GM19463 (cell line): ENCODE results near the gene SLIT1.

Experiments used
- ATAC-seq: cut with Tn5 transposase; IDR thresholded peaks from one replicate; pipeline ENCODE4 v1.9.1; 2021; ENCODE audit warnings: mild to moderate bottlenecking, moderate library complexity; ENCODE audit not compliant: unreplicated experiment

Gene SLIT1

DNA sequence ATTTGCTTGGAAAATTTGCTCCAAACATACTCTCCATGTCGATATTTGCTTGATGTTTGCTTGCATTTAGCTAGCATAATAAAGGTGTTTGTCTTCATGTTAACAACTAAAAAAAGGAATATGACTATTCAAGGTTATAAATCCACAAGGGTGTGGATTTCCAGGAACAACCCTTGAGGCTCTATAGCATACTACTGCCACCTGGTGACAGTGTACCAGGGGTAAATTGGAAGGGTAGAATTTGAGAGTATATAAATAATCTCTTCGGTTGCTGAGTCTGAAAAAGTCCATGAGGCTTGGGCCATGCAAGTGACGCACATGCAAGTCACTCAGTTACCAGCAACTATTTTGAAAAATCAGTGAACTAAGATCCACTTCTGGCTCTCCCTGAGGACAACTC lies 68.4 kb downstream of the SLIT1 start:
- no peak for ATAC-seq

DNA sequence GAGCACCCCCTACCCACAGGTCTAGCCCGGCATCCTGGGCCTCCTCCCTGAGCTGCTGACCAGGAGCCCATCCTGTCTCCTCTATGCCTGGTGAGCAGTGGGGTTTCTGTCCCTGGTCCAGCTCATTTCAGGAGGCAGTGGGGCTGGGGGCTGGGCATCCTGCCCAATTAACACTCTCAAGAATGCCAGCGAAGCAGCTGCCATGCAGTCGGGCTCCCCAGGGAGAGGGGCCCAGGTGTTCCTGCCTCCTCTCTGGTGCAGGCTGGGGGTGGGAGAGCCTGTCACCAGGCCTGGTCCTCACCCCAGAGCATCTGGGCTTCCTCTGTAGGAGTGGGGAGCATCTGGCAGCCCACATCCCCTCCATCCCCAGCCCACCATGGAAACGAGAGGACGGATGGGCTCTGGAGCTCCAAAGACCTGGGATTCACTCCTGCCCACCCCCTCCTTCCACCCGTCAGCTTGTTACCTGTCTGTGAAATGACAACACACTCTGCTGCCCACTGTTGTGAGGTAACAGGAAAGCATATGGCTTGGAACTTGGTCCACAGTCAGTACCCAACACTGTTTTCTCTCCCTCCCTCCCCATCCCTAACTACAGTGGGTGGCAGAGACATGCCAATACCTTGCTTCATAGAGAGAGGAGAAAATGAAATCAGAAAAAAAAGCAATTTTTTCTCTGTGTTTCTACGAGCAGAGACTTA lies 69.1 kb downstream of the SLIT1 start:
- ATAC-seq = no peak

DNA sequence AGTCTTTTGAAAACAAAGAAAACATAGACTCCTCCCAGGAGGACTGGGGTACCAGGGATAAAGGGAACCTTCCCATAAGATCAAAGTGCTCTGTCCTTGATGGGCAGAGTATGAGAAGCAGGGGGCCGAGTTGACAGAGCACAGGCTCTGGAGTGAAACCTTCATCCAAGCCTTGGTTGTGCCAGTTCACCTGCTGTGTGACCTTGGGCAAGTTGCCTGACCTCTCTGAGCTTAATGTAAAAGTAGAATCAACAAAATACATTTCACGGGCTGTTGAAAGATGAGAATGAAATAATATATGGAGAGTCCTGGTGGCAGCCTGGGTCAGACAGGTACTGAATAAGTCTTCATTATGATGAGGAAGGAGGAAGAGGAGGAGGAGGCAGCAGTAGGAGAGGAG lies 69.9 kb downstream of the SLIT1 start:
- ATAC-seq = no peak

DNA sequence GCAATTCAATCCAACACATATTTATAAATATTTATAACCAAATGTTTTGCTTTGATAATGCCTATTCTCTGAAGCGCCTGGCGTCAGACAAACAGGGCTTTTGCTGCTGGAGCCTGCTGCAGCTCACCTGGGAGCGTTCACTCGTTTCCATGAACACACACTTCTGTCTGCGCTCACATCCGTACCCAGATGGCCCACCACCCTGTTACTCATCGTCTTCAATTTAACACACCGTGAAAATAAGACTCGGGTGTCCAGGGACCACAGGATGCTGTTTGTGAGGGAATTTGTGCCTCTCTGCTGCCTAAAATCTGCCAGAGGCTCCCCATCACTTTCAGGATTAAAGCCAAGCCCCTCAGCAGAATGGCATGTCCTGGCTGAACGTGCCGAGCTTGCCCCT lies 74.1 kb downstream of the SLIT1 start:
- ATAC-seq = no peak

DNA sequence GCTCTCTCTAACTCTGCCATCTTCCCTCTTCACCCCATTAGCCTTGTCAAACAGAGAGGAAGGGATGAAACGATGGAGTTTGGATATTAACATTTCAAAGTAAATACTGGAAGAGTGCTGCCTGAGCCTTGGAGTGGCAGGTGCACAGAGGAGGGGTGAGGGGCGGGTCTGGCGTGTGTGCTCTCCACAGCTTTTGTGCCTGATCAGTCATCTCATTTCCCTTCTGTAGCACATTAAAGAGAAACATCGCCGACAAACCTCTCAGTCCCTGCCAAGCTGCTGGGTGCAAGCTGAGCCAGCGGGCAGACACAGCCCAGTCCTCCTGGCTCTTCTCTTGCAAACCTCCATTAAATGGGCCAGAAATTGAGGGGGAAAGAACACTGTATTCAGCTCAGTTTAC lies 76.2 kb downstream of the SLIT1 start:
- ATAC-seq = no peak

DNA sequence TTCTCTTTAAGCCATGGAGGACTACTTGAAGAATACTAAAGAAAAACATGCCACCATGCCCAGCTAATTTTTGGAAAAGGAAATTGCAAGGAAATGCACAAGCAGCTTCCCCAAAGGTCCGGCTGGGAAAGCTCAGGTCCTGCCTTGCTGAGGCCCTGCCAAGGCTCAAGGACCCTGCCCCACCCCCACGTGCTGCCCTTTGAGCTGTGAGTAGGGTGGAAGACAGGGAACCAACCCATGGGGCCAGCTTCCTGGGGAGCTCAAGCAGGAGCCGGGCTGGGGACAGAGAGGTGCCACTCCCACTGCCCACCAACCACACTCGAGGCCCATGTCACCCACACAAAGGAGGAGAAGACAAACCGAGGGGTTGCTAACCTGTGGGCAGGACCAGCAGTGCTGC lies 78.2 kb downstream of the SLIT1 start:
- ATAC-seq = no peak

DNA sequence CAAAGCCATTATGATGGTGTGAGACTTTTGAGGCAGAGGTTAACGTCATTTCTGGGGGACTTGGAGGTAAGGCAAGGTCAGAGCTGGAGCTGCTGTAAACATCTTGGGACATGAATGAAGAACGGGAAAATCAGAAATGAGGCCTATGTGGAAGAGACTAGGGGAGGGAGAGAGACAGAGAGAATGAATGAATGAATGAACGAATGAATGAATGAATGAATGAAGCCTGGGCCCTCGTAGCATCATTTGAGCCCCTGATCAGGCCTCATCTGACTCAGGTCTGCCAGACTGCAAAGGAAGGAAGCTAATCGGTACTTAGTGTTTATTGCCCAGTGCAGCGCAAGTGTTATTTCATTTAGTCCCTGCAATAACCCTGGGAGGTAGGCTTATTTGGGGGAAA lies 79.6 kb downstream of the SLIT1 start:
- no peak for ATAC-seq

DNA sequence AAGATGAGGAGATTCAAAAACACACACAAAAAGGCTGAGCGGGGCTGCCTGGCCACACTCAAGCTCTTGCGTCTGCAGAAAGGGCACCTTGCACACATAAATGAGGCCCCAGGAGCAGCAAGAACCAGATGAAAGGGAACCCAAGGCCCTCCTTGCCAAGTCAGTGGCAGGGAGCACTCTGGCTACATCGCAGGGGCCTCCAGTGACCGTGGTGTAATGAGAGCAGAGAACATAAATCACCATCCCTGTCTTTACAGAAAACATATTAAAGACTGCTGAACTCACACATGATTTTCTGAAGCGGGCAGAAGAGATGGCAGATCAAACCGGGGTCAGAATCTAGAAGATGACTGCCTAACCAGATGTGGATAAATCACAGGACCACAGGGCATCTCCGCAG lies 80.5 kb downstream of the SLIT1 start:
- ATAC-seq = no peak

DNA sequence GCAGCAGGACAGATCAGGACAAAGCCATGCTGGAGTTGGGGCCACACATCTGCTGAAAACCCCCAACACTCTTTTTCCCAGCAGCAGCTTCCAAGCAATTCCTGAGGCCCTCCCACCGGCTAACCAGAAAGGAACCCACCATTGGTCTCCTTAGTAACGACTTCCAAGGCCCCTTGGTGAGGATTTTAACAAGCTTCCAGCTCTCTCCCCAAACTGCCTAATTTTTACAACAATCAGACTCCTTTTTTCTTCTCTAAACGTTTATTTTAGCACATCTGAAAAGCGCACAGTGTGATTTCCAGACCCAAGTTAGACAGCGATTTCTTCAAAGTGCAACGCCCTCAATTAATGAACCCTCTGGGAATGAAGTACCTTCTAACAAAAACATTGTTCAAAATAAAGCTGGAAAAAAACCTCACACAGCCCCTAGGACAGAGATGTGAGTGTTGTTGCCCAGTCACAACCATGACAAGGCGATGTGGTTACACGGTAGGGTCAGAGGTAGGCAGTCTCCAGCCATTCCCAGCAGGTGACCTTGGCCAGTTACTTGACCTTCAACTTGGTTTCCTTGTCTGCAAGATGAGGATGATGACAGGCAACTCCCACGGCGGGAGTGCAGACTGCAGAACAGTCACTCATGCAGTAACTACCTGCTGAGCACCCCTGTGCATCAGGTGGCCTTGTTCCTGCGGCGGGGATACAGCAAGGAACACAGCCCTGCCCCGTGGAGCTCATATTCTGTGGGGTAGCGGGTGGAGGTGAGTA lies 82.3 kb downstream of the SLIT1 start:
- no peak for ATAC-seq

DNA sequence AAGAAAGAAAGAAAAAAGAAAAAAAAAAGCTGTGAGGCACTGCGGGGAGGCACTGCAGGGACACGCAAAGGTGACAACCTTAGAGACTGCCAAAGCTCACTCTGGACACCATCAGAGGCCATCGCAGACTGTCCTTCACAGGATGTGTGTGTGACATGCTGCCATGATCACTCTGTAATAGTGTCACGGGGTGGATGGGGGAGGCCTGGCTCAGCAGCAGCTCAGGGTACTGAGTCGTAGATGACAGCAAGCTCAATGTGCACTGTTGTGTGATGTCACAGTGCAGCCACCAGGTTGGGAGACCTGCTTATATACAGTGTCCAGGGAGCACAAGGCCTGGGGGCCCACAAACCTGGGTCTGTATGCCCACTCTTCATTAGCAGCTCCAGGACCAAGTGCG lies 83.3 kb downstream of the SLIT1 start:
- no peak for ATAC-seq

DNA sequence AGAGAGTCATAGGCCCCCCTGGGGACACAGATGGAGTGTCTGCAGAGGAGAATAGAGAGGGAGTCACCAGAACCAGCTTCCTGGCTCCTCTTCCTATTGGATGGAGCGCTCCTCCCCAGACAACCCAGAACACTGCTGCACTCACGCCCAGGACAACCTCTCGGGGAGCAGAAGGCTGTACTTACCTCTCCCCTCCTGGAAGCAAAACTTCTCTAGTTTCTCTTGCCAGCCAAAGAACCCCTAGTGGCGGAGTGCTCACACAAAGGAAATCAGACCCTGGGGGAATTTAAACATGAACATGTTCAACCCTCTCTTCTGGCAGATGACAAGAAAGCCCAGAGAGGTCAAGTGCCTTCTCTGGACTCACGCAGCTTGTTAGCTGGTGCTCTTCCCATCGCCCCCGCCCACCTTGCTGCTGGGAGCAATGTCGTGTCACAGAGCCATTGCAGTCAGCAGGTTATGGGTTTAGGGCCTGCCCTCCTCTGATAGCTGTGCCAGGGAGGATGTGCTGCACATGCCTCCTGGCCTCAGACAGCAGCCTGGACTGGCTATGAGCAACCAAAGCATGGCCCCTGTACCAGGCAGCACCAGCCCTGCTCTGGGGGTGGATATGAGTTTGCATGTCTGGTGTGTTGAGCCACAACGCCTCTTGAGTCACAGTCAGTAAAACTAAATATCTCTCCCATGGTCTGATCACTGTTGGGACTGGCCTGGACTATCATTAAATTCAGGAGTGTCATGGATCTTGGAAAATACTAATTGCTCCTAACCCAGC lies 84.4 kb downstream of the SLIT1 start:
- no peak for ATAC-seq

DNA sequence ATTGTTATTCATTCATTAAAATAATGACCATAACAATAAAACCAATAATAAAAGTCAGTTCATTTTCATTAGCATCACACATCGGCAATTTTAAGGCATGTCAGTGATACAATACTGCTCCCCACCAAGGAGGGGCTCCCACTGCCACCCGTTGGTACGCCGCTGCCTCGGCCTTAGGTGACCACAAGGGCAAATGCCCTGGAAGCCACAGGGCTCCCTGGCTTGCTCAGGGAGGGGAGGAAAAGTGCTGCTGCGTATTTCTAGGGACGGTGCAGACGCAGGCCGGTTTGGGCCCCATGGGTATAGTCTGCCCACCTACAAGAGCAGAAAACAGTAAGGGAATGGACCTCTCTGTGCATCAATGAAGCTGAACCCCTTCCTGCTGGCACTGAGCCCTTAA lies 85.1 kb downstream of the SLIT1 start:
- ATAC-seq = no peak

DNA sequence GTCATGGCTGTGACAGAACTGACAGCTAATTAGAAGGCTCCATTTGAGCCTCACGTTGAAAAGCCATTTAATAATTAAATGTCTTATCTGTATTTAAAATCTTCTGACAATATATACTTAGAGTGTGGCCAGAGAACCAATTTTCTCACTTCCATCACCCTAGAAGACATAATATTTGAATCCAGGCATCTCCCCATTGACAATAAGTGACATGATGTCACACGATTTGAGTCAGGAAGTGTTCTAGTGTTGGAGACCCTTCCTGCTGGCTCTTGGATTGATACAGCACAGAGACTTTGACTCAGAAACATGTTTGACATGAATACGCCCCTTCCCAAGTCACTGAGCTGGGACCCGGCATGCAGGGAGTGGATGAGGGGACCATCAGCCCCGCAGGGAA lies 85.9 kb downstream of the SLIT1 start:
- ATAC-seq = no peak

DNA sequence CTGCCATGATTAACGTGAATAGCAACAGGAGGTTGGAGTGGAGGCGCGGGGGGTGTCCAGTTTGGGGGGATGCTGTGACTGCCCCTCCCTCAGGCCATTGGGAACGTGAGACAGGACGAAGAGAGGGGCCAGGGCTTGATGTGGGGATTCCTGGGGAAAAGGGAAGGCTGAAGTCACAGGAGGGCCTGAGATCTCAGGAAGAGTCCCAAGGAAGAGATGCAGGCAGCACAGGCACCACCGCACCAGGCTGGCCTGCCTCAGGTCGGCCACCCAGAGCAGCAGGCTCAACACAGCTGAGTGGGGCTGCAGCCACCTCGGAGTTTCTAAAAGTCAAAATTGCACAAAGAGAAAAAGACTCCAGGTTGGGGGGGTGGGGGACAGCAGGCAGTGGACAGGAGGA lies 86.7 kb downstream of the SLIT1 start:
- no peak for ATAC-seq

DNA sequence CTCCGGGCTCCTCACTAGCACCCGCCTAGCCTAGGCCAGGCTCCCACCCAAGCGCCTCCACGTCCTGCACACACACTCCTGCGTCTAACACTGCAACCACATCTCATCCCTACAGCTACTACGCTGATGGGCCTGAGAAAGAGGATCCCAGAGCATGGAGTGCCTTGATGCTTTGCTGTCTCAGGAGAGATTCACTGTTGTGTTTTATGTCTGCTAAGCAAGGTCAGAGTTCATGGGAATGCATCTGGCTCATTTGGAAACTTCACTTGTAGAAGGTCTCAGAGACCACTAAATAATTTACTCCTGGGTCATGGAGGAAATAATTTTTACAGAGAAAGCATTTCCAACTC lies 88.7 kb downstream of the SLIT1 start:
- no peak for ATAC-seq

DNA sequence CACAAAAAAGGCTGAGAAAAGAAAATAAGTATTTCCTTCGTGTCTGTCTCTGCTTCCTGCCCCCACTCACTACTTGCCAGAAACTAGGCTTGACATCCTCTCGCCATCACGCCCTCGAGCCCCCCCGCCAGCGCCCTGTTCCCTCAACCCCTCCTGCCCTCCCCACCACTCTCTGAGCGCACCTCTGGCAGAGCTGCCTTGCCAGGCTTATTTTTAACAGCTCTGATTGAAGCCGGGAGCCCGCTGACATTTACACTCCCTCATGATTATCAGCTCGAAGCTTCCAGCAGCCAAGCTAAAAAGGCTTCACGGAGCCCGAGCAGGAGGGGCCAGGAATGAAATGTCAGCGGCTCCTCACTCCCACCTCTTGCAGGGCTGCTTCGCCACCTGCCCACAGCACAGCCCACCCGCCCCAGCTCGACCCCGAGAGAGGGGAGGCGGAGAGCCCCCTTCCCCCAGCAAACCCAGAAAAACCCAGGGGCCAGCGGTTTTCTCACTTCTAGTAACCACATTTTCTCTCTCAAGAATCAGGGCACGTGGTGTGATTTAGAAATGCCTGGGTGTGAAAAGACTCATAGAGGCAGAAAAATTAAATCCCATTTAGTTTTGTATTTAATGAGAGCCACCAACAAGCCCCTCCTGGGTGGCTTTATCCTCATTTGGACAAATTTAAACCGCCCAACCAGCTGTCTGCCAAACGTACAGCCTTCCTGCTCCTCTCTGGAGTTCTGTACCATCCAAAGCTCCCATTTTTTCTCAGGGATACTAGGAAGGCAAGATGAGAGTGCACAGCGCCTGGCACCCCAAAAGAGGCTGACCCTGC lies 89.3 kb downstream of the SLIT1 start:
- ATAC-seq = no peak

DNA sequence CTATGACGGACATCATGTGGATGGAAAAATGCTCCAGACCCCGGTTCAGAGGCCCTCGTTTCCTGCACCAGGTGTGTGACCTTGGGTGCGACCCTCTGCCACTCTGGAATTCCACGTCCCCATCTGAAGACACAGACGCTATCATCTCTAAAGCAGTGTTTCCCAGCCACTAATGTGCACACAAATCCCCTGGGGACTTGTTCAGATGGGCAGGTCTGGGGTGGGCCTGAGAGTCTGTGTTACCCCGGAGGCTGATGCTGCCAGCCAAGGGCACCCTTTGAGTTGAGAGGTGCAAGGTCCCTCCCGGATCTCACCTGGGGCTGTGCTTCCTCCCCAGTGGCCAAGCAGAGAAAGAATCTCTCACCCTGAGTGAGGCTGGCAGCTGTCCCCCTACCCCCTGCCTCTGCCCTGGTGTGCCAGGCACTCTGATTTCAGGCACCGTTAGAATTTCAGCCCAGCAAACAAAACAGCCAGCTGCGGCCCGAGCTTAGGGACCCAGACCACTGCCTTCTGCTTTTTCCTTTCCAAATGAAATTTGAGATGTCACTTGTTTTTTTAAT lies 90.0 kb downstream of the SLIT1 start:
- ATAC-seq = no peak

DNA sequence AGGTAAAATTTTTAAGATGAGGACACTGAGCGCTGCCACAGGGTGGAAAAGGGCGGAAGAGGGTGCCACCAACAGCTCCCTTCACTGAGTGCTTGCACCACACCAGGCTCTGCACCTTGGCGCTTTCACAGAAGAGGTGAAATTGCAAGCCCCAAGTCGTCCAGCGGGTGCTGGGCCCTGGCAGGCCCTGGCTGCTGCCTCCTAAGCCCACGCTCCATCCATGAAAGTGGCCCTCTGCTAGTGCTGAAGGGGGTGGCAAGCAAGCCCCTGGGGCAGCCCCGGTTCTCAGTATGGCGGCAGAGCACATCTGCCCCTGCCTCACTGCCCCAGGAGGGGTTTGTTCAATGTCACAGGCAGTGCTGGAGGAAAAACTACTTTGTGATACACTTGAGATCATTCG lies 95.1 kb downstream of the SLIT1 start:
- no peak for ATAC-seq

DNA sequence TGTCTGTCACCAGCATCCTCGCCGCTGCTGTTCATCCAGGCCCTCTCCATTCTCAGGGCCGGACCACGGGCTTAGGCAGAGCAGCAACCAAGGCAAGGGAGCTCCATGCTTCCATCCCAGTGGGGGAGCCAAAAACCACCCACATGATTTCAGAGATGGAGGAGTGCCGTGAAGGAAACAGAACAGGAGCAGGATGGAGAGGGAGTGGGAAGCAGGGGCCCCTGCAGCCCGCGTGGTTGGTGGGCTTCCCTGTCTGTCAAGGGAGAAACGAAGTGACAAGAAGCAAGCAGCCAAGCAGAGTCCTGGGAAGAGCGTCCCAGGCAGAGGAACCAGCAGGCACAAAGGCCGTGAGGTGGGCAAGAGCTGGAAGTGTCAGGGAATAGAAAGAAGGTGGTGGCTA lies 95.7 kb downstream of the SLIT1 start:
- ATAC-seq = no peak

DNA sequence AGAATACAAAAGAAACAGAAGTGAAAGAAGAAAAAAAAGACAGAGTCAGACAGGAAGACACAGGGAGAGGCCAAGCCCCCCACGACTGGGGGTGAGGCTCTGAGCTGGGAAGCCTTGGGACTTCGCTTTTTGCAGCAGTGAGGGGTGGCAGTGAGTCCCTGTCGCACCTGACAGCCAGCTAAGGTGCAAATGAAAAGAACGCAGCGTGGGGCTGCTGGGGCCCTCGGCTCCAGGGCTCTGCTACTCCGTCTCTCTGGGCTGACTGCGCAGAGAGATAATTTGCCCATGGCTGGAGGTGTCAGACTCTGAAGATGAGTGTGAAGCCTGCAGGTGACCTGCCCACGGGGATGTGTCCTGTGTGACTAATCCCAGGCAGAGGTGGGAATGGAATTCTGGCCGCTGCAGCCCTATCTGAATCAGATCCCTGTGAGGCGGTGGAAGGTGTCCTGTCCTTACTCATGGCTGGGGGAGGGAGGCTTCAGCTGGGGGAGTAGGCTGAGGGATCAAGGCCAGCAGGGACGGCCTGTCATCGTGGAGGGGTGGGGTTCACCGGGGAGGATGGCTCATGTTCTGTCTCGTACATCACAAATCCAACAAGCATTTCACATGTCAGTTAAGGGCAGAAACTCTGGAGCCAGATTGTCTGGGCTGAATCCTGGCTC lies 96.4 kb downstream of the SLIT1 start:
- no peak for ATAC-seq
